Activated CD4-positive, alpha-beta T cell treated with anti-CD3 and anti-CD28 coated beads, Interleukin-2, amount 50 U/mL, for 48 hours (primary cell): ENCODE results near the gene COP1.
"Not testable (repeated sequence)": the region's sequence is repeated elsewhere in the genome, so short reads cannot be mapped to it uniquely, and the experiment has no call there.

ENCODE experiments used
- DNase-seq, 2 experiments: peaks; one replicate each; pipeline ENCODE4 v3.0.0-alpha.2; 2020

Gene COP1

DNA sequence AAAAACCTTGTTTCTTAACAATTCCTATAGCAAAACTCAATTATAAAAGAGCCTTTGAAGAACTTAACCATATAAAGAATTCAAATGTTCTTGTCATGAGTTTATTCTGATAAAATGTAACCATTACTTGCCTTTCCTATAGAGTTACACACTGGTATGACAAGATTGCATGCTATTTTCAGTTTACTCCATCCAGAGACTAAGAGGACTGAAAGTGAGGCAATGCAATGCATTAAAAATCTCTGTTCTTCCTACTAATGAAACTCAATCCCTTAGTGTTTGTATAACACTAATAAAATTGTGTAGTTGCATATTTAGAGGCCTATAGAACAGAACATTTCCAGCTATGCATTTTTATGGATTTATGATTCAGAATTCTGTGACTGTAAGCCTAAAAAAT is 88.1 kb downstream of the COP1 start:
- DNase-seq: no peak

DNA sequence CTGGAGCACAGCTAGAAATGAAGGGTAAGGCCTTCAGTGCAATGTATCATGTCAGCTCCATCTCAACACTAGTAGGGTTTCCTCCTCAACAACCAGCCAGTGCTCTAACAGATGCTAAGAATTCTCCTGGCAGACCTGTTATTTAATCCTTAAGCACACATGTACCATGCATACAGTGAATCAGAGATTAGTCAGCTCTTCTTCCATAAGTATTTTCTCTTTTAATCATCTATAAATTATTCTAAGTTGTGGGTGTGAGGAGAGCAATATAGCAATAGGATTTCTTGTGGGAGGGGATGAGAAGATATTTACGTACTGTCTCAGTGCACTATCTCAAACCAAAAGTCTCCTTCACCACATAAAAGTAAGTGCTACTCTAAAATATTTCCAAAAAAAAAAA is 95.3 kb downstream of the COP1 start:
- DNase-seq: no peak

DNA sequence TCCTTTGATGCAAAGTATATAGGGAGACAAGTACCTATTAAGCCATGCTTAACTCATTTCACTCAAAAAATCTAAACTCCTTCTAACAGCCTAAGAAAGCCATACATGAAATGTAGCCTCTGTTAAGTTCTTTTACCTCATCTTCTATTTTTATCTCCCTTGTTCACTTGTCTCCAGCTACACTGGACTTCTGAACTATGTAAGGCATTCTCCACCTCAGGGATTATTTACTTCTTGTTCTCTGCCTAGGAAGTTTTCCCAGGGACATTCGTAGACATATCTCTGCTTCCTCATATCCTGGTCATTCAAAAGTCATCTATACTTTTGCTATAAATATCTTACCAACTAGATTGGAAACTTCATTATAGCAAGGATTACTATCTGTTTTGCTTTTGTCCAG is 96.9 kb downstream of the COP1 start:
- no peak for DNase-seq

DNA sequence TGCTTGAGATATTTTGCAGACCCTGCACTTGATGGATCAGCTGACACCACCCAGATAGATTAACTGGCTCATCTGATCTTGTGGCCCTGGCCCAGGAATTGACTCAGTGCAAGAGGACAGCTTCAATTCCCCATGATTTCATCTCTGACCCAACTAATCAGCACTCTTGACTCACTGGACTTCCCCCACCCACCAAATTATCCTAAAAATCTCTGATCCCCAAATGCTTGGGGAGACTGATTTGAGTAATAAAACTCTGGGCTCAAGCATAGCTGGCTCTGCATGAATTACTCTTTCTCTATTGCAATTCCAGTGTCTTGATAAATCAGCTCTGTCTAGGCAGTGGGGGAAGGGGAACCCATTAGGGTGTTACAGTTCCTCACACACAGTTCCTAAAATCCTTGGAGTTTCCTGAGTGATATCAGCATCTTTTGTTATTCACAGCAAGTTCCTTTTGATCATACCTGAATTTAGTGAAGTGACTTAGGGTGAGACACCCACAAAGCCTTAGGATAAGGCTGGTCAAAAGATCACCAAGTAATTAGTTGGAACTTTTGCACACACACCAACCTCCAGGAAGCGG is 104.2 kb downstream of the COP1 start:
- DNase-seq: peak; percentile 10 to 43

DNA sequence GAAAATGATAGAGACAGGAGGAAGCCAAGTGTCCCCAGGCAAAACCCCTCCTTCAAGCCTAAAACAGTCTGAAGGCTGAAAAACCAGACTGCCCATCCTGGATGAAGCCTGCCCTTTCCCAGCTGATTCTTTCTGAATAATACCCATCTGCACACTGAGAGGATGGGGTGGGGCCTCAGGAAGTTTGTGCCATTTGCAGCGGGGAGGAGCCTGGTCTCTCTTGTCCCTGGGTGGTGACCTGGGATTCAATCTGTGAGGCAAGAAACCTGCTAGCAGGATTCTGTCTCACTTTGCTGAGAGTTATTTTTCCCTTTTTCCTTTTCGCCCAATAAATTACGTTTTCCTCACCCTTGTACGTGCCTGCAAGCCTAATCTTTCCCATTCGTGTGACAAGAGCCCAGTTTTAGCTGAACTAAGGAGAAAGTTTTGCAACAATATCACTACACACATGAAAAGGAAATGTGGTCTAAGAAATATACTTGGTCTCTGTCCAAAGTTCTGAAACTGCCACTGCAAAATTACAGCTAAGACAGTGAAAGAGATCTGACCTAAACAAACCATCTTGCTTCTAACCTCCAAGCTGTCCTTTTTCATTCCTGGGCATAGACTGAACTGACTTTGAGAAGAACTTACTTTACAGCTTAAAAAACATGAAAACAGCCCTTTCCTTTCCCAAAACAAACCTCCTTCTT is 105.0 kb downstream of the COP1 start:
- DNase-seq: no peak

DNA sequence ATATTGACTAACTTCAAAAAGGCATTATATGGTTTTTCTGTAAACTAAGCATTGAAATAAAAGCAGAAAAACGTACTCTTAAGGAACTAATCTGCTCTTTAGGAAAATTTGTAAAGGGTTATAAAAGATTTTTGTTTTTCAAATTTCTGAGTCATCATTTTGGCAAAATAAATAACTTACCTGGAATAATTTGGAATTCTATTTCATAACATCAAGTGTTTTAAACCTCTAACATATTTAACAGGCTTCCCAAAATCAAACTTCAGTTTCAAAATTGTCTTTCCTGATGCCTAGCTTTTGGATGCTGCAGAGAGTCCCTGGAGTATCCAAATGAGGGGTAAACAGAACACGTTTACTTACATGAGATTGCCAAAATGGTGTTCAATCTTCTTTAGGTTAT is 108.5 kb downstream of the COP1 start:
- no peak for DNase-seq

DNA sequence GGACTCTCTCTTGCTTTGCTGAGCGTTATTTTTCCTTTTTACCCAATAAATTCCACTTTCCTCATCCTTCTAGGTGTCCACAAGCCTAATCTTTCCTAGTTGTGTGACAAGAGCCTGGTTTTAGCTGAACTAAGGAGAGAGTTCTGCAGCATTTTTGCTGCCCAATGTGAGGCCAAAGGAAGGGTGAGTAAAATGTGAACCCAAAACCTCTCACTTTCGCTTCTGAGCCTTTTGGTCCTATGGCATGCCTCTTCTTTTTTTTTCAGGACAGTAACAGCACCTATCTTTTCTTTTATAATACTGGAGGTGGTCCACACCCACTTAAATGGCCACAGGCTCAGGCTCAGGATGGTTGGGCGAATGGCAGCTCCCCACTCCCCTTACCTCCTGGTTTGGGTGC is 111.1 kb downstream of the COP1 start:
- no peak for DNase-seq

DNA sequence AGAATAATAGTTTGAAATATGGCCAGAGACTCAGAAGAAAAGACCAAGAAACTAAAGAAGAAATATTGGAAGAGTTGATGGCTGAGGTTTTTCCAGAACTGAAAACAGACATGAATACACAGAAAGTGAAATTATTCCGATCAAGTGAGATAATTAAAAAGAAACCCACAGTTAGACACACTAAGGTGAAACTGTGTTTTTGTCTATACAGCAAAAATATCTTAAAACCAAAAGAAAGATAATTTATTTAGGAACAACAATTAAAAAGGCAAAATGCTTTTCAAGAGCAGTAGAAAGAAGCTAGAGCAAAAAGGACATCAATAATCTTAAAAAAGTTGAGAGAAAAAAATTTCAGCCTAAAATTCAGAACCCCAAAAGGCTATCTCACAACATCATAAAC is 116.3 kb downstream of the COP1 start:
- DNase-seq: no peak

DNA sequence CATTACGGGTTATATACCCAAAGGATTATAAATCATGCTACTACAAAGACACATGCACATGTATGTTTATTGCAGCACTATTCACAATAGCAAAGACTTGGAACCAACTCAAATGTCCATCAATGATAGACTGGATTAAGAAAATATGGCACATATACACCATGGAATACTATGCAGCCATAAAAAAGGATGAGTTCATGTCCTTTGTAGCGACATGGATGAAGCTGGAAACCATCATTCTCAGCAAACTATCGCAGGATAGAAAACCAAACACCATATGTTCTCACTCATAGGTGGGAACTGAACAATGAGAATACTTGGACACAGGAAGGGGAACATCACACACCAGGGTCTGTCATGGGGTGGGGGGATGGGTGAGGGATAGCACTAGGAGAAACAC is 119.3 kb downstream of the COP1 start:
- not testable (repeated sequence) for DNase-seq

DNA sequence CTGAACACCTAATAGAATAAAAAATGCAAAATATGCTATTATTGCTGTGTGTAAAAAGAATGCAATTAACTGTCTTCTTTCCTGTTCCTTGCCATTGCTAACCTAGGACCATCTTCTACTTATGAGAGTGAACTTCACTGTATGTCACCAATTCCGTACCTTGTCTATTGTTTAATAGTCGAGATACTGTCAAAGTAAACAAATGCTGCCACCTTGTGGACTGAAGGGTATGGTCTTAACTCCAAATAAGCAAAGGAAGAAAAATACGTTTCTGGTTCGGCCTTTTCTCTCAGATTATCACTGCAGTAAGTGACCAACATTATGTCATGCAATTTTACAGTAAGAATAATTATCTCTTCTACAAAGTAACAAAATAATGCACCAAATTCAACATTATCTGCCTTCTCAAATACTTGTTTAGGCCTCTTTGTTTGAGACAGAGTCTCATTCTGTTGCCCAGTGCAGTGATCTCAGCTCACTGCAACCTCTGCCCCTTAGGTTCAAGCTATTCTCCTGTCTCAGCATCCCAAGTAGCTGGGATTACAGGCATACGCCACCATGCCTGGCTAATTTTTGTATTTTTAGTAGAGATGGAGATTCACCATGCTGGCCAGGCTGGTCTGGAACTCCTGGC is 133.4 kb downstream of the COP1 start:
- peak in 1 of 2 experiments; percentile 21 for DNase-seq

DNA sequence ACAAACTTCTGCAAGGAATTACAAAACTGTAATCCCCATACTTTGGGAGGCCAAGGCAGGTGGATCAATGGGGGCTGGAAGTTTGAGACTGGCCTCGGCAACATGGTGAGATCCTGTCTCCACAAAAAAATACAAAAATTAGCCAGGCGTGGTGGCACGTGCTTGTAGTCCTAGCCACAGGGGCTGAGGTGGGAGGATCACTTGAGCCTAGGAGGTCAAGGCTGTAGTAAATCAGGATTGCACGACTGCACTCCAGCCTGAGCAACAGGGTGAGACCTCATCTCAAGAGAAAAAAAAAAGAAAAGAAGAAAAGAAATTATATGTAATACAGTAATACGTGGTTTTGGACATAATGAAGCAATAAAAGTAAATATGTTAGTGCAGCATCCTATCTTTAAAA is 138.2 kb downstream of the COP1 start:
- DNase-seq: no peak

DNA sequence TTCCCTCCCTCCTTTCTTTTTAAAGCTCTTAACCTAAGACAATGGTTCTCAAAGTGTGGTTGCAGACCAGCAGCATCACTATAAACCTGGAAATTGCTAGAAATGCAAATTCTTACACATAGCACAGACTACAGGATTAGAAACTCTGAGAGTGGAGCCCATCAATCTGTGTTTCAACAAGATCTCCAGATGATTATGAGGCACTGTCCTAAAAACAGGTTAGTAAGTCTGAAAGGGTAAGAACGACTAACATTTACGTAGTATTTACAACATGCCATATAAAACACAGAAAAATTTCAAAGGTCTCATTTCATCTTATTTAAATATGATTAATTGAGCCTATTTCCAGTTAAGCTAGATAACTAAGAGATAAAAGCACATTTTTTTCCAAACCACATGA is 138.8 kb downstream of the COP1 start:
- no peak for DNase-seq

DNA sequence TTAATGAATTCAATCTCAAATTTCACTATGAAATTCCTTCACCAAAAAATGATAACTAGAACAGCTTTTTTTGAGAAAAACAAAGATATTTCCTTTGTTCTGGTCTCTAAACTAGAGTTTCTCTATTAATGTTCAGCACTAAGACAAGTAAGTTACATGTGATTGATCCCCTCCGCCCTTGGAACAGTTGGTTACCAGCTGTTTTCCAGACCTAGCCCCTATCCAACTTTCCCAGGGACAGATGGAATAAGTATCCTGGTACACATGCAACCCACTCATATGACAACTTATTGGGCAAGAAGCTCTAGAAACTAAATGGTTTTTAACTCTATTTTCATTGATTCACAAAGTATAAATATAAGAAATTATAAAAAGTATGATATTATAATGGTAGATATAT is 140.4 kb downstream of the COP1 start:
- DNase-seq: no peak

DNA sequence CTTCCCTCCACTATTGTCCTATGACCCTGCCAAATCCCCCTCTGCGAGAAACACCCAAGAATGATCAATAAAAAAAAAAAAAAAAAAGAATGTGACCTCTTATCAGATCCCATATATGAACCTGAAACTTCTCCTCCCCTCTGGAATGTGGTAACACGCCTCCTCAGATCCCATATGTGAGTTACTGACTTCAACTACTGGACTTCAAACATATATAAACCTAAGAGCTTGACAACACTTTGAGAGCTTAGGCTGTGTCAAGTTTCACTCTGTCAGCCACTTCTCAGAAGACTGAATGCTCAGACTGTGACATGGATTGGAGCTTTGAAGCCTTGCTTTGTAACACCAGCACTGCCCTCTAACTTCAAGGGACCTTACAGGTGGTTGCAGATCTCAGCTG is 148.4 kb downstream of the COP1 start:
- DNase-seq: no peak

DNA sequence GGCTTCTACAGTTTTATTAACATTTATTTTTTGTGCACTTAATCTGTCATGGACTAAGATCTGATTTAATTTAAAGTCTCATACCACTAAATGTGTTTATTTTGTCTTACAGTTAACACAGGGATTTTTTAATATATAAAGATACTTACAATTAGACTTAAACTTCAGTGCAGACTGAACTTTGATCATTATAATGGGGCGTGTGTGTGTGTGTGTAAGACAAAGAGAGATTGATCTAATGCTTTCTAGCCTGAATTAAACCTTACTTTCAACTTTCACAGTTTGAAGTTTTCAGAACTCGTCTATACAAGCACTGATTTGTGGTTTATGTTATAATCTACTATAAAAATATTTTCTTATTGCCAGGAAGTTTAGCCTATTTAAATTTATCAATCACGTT is 150.8 kb downstream of the COP1 start:
- DNase-seq: no peak

DNA sequence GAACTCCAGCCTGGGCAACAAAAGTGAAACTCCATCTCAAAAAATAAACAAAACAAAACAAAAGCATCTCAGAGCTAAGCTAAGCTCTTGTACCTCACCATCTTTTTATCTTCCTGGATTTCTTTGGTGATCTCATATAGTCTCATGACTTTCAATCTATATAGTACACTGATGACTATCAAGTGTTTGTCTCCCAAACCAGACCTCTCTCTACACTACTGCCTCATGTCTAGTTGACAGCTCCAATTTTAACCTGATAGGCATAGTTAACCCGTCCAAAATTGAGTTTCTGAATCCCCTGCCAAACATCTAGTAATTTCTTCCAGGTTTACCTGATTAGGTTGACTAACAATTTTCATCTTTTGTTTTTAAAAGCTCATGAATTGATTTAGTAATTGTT is 151.7 kb downstream of the COP1 start:
- DNase-seq: no peak

DNA sequence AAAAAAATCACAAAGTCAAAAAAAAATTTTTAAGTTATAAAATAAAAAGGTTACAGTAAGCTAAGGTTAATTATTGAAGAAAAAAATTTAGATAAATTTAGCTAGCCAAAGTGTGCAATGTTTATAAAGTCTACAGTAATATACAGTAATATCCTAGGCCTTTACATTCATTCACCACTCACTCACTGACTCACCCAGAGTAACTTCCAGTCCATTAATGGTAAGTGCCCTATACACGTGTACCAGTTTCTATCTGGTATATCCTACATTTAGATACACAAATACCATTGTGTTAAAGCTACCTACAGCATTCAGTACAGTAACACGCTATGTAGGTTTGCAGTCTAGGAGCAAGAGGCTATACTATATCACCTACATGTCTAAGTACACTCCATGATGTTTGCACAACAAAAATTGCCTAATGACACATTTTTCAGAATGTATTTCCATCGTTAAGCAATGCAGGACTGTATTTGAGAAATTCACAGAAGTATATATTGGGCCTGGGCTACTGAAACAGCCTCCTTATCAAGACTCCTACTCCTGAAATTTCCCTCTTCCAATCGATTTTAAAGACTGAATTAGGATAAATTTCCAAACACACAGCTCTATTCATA is 155.1 kb downstream of the COP1 start:
- DNase-seq: no peak

DNA sequence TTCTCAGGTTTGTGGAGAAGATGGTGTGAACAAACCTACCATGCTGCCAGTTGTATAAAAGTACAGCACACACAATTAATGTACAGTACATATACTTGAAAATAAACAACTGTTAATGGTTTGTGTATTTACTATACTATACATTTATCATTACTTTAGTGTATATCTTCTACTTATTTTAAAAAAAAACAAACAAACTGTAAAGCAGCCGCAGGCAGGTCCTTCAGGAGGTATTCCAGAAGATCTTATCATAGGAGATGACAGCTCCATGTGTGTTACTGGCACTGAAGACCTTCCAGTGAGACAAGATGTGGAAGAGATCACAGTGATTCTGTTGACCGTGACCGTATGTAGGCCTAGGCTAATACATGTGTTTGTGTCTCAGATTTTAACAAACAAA is 155.7 kb downstream of the COP1 start:
- DNase-seq: no peak

DNA sequence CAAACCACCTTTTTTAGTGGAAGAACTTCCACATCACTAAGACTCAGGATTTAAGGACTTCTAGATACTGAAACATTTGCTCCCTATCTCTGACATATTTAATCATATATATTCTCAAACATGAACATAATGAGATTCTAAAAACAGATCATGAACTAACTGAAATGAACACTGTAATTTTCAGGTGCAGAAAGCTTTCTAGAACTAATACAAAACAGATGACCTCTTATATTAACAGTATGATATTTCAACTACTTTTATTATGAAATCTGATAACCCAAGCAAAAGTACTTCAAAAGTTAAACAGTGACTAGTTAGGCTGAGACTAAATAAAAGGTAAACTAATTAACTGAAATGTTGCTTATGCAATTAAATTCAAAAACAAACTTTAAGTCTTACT is 157.5 kb downstream of the COP1 start:
- DNase-seq: no peak

DNA sequence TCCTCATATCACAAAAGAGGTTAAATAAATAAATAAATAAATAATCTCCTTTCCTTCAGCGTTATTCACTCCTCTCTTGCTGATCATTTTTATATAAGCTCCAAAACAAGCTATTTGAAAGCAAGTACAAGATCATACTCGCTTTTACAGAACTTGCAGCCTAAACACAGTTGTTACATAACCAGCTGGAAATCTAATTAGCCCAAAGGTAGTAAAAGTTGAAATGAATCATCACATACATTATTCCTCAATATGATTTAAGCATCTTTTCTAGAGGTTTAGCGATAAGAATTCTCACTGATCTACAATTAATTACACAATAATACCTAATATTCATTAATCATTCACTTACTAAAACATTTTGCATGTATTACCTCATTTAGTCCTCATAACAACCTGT is 160.2 kb downstream of the COP1 start:
- DNase-seq: no peak

DNA sequence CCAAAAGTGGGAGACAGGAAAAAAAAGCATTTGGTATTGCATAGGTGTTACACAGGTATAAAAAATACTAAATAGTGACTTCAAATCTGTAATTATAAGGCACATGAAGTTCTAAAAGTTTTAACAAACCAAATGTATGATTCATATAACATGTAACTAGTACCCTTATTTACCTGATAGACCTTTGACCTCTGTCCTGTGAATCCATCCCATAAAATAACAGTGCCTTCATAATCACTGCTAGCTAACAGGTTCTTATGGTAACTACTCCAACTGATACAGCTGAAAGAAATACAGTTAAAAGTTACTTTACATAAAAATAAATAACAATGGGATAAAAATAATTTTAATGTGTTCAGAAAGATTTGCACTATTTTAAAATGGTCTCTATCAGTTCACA is 163.5 kb downstream of the COP1 start:
- no peak for DNase-seq

DNA sequence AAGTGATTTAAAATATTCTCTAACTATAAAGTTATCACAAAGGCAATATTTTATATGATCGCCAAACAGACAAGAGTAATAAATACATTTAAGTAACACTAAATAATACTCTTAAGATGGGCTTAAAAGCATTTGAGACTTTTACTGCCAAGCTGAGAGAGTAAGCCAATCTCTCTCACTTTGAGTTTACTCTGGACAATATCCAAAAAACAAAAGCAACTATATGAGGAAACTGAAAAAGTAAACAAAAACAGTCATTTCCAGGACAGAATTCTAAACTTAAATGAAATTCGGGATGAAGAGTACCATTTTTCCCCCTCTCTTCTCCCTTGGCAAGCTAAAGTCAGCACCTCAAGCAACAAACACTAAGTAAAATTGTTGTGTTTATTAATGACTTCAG is 173.2 kb downstream of the COP1 start:
- DNase-seq: no peak

DNA sequence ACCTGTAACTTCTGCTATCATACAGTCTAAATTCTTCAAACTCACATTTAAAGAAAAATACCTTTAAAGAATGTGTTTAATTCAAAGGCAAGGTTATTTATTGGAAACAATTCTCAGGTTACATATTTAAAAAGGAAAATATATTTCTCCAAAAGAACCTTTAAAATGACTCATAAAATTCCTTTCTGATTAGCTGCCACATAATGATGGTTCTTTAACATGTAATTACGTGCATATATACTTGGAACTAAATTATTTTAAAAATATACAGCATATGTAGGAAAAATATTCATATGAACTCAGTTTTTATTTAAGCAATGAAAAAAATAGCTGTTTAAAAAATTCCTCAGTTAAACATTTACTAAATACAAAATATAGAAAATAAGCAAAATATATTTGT is 173.6 kb downstream of the COP1 start:
- no peak for DNase-seq

DNA sequence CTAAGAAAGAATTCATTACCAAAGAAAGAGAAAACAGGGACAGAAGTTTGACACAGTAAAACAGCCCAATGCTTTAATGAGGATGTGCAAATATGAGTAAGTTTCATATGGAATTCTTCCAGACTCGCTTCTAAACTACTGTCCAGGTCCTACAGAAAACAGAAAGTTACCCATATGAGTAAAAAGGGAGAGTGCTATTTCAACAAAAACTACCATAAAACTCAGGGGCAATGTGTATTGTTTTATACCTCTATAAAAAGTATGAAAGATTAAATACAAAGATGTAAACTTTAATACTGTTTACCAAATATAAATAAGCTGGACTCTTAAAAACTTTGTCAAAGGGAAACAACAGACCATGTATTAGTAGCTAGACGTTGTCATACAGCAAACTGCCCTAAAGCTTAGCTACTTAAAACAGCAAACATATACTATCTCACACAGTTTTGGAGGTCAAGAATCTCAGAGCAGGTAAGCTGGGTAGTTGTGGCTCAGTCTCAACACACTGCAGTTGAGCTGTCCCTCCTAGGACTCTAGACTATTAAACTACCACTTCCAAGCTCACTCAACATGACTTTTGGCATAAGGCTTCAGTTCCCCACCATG is 174.9 kb downstream of the COP1 start:
- no peak for DNase-seq
